ENCODE results near the gene ZNF630. TPM values are rescaled to one million over a fixed set of nuclear protein-coding genes. Genes with fewer than 3 reads are reported as not detected.
A peak's percentile ranks its signal among the peaks of the same experiment; 100 is the strongest.
"Not testable (repeated sequence)": the region's sequence is repeated elsewhere in the genome, so short reads cannot be mapped to it uniquely, and the experiment has no call there.

Gene ZNF630
- 1.1 TPM for total RNA-seq

DNA sequence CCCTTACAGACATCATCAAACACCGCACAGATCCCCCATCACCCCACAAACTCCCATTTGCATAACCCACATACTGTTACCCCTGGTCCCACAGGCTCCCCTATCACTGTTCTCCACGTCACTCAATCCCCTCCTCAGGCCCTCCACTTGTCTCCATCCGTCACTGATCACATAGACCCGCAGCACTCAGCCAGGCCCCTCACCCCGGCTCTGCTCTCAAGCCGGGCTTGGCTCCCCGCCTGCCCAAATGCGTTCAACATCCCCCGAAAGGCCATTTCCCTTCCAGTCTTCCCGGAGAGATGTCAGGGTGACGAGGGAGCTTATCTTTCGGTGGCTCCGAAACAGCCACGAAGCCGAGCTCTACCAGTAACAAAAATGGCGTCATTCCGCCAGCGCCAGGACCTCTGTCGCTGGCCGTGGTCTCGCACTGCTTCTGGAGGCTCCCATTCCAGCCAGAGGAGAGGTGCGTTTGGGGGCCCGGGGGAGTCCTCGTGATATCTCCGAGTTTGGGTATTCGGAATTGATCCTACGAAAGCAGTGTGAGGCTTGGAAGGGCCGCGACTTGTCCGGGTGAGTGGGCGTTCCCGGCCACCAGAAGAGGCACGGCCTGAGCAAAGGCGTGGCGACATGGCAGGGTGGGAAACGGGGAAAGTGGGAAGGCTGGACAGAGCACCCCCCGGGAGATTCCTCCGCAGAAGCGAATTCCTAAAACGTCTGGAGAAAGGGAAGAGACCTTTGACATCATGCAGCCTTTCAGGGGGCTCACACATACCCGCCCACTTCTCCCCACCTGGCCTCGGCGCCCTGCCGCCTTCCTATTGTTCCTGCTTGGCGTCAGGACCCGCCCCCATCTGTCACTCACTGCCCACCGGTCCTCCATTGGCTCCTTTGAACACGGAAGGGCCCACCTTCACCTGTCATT lies at the start of gene ZNF630:
Gene ZNF630, minus strand, starts transcription at position 577 of the 922 bp plus-strand sequence. CDS start 4,754 bp downstream, outside the sequence.
- ATAC-seq = peak; percentile 99
- DNase-seq (ENCODE audit: low spot score) = peak; percentile 78

DNA sequence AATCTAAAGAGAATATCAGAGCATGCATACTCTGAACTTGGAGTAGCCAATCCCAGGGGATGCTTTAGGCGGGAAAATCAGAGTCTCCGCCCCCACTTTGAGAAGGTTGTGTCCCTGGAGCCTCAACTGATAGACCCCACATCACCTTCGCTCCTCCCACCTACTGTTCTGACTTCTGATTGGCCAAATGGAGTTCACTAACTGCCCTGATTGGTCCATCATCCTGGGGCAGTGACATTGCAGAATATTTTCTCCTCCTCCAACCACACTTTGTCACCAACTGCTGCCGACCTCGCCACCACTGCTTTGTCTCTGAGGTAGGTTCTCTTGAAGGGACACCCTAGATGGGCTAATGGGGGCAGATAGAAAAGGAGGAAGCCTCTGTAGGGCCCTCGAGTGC lies 36.3 kb upstream of the ZNF630 start:
- ATAC-seq (no peak), DNase-seq (ENCODE audit: low spot score) (no peak)

- ATAC-seq (no peak), DNase-seq (ENCODE audit: low spot score) (no peak)
Observed at GRCh38 chrX:48102874-48103374, 31.5 kb upstream of the ZNF630 start.

DNA sequence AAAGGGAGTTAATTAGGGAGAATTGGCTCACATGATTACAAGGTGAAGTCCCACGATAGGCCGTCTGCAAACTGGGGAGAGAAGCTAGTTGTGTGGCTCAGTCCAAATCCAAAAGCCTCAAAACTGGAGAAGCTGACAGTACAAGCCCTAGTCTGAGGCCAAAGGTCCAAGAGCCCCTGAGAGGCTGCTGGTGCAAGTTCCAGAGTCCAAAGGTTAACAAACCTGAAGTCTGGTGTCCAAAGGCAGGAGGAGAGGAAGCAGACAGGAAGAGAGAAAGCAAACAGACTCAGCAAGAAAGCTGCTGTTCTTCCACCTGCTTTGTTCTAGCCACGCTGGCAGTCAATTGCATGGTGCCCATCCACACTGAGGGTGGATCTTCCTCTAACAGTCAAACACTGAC lies 30.0 kb upstream of the ZNF630 start:
- ATAC-seq (no peak), DNase-seq (ENCODE audit: low spot score) (no peak)

GRCh38 chrX:48092558-48092957 lies 21.1 kb upstream of the ZNF630 start:
- not testable (repeated sequence) for ATAC-seq; DNase-seq (ENCODE audit: low spot score)

DNA sequence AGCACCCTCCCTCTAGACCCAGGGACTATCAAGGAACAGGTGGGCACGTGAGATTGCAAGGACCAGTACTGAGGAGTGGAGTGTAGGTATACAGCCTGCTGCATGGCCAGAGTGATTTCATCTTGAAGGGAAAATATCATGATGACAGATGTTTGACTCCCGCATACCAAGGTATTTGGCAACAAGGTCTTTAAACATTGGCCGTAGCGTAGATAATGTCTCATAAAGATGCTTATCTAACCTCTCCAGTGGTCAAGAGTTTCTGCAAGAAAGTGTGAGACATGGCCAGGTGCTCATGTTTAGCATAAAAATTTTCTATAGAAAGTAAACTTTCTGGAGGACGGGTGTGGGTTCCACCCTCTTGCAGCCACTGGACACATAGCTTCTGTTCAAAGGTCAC lies 18.7 kb upstream of the ZNF630 start:
- ATAC-seq = no peak

DNA sequence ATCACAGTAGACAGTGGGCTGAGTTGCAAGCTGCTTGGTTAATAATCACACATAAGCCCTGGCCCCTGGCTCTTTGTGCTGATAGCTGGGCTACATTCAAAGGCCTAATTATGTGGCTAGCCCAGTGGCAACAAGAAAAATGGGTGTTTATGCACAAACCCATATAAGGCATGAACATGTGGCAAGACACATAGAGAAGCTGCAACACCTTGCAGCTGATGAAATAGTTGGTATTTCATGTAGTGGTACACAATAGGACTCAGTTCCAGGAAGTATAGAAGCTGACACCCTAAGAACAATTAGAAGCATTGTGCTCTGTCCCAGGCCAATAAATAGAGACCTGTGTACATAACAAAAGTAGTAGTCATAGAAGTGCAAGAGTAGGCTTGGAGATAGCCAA lies 14.6 kb upstream of the ZNF630 start:
- no peak for ATAC-seq
- no peak for DNase-seq (ENCODE audit: low spot score)

More for the DNA sequence above, 18.7 kb upstream of the ZNF630 start:
- no peak for DNase-seq (ENCODE audit: low spot score)

GRCh38 chrX:48083706-48084105 lies 12.3 kb upstream of the ZNF630 start:
- no peak for DNase-seq (ENCODE audit: low spot score)
- no peak for ATAC-seq

GRCh38 chrX:48083212-48083611 lies 11.8 kb upstream of the ZNF630 start:
- ATAC-seq (peak; percentile 84), DNase-seq (ENCODE audit: low spot score) (peak; percentile 42)

DNA sequence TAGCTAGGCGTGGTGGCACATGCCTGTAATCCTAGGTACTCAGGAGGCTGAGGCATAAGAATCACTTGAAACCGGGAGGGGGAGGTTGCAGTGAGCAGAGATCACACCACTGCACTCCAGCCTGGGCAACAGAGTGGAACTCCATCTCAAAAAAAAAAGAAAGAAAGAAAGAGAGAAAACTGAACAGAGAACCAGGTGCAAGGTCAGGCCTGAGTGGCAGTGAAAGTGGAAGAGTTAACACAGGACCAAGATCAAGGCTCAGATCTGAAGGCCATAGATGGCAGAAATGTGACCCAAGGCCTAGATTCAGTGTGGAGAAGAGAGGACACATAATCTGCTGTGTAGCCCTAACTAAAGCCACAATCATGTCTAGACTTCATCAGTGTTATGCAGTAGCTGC lies 4.9 kb upstream of the ZNF630 start:
- ATAC-seq = no peak
- no peak for DNase-seq (ENCODE audit: low spot score)

- DNase-seq (ENCODE audit: low spot score) = no peak
- no peak for ATAC-seq
Observed at GRCh38 chrX:48071986-48072605, 656 bp upstream of the ZNF630 start.

- no peak for ATAC-seq
- DNase-seq (ENCODE audit: low spot score) = no peak
Observed at GRCh38 chrX:48068096-48068887, 3.1 kb downstream of the ZNF630 start.

DNA sequence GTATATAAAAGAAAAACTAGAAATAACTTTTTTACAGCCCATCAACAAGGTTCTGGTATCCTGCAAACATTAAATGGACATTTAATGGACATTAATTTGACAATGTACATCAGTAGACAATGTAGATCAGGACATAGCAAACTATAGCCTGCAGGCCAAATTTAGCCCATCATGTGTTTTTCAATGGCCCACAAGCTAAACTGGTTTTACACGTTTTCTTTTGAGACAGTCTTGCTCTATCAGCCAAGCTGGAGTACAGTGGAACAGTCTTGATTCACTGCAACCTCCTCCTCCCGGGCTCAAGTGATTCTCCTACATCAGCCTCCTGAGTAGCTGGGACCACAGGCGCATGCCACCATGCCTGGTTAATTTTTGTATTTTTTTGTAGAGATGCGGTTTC lies 7.2 kb downstream of the ZNF630 start:
- ATAC-seq = no peak
- no peak for DNase-seq (ENCODE audit: low spot score)

DNA sequence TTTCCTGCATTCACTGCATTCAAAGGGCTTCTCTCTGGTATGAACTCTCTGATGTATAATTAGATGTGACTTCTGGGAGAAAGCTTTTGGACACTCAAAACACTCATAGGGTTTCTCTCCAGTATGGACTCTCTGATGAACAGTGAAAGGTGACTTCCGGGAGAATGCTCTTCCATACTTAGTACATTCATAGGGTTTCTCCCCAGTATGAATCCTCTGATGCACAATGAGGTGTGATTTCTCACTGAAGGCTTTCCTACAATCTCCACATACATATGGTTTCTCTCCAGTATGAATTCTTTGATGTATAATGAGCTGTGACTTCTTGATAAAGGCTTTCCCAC lies 12.2 kb downstream of the ZNF630 start:
- DNase-seq (ENCODE audit: low spot score) (no peak), ATAC-seq (no peak)

DNA sequence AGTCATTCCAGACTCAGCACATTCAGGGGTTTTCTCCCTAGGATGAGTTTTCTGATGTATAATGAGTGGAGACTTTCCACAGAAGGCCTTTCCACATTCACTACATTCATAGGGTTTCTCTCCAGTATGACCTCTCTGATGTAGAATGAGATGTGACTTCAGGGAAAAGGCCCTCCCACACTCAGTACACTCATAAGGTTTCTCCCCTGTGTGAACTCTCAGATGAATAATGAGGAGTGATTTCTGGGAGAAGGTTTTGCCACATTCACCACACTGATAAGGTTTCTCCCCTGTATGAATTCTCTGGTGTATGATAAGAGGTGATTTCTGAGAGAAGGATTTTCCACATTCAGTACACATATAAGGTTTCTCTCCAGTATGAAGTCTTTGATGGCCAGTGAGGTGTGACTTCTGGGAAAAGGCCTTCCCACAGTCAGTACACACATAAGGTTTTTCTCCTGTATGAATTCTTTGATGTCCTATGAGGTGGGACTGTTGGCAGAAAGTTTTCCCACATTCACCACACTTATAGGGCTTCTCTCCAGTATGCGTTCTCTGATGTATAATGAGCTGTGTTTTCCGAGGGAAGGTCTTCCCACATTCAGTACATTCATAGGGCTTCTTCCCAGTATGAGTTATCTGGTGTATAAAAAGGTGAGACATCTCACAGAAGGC lies 12.7 kb downstream of the ZNF630 start:
- ATAC-seq (no peak), DNase-seq (ENCODE audit: low spot score) (no peak)

DNA sequence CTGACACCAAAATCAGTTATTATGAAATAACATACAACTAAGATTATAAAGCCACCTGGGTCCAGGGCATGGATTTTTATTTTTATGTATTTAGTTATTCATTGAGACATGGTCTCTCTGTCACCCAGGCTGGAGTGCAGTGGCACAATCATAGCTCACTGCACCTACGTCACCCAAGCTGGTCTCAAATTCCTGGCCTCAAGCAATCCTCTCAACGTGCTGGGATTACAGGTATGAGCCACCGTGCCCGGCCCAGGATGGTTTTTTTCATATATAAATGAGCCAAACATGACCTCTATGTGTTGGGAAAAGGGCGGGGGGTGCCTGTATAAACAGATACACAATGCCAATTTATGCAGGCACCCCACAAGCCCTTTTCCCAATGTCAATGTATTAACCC lies 24.6 kb downstream of the ZNF630 start:
- ATAC-seq = no peak

DNA sequence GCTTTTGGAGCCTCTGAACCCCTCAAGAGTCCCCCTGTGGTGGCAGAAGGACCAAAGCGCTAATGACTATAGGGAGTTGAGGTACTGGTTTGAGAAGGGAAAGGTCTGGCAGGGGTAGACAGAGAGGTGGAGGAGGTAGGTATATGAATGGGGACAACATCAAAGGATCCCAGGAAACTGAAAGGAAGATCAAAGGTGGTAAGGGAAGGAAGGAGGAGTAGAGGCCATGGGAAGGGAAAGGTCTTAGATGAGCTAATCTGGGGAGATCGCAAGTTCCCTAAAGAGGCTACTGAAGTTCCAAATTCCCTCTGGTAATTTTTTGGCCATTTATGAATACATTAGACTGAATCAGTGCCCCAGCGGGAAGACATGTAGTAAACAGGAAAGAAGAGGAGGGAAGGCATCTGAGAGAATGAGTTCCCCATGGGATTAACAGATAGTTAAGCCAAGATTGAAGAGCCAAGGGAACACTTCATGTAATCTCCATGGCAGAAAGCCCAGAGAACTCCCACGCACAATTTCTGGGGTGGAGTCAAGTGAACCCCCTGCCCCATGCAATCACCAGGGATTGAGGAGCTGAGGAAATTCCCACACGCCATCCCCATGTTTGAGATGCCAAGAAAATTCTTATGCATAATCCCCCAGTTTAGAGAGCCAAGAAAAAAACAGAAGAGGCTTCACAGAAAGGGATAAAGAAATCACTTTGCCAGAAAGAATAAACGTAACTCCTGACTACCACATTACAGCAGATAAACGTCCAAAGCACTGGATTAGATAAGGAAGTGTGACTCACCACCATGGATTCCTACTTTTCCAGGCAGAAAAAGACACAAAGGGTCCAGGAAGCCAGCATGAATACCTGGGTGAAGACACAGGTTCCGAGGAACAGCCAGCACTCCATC lies 25.8 kb downstream of the ZNF630 start:
- ATAC-seq = no peak
- no peak for DNase-seq (ENCODE audit: low spot score)

More for the DNA sequence above, 24.6 kb downstream of the ZNF630 start:
- no peak for DNase-seq (ENCODE audit: low spot score)

- ATAC-seq (no peak), DNase-seq (ENCODE audit: low spot score) (no peak)
Observed at GRCh38 chrX:48043056-48043455, 28.4 kb downstream of the ZNF630 start.

- DNase-seq (ENCODE audit: low spot score) (no peak), ATAC-seq (no peak)
Observed at GRCh38 chrX:48035891-48036290, 35.5 kb downstream of the ZNF630 start.
